ENCODE data around the gene RAPGEF1. TPM values are rescaled to one million over a fixed set of nuclear protein-coding genes. Genes with fewer than 3 reads are reported as not detected.
A peak's percentile ranks its signal among the peaks of the same experiment; 100 is the strongest.

The RAPGEF1 gene
- total and polyA plus RNA-seq, 2 donors (not counting 3 experiments of a cell fraction or from before 2014, with no cell fraction given), result 50.0 to 124 TPM

DNA sequence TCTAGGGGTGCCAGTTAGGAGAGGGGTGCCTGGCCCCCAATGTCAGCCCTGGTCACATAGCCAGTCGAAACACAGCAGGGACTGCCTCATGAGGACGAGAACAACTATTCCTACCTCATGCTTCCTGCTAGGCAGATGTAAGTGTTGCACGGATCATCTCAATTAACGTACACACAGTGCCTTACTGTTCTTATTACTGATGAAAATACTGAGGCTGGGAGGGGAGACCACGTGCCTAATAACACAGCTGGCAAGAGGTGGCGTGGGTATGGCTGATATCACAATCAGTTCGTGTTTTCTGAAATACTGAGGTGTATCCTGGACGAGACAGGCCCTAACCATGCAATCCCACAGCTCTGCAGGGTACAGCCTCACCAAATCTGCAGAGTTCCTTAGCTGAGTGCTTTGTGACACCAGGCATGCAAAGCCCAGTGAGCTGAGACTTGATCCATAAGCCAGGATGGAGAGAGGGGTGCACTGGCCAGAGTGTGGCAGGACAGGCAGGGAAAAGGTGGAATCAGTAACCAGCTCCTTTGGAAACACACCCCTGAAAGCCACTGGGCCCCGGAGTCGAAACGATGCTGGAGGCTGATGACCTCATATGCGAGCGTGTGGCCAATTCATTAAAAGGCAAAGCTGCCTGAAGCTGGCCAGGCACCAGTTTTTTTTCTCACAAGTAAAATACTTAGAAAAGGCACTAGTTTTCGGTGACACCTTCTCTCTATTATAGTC lies 130.6 kb downstream of the RAPGEF1 start:
- TF ChIP-seq CTCF (IDR thresholded peaks at IDR 0.05; ENCODE audit: extremely low read depth in 1 of 2, insufficient read depth in 1 of 2, low read depth in 1 of 2, low read length in 2 of 2), result no peak
- TF ChIP-seq POLR2AphosphoS5 (IDR thresholded peaks at IDR 0.05; ENCODE audit: insufficient read depth, low read depth, low read length), result no peak
- TF ChIP-seq MYC (IDR thresholded peaks at IDR 0.05; ENCODE audit: low read depth, low read length), result no peak
- no peak for TF ChIP-seq GATA2 (IDR thresholded peaks at IDR 0.05; ENCODE audit: insufficient read depth, insufficient read length, low read depth, low read length)
- no peak for TF ChIP-seq EZH2 (IDR thresholded peaks at IDR 0.05; ENCODE audit: borderline replicate concordance, low read depth, low read length, severe bottlenecking)
- TF ChIP-seq POLR2A (IDR thresholded peaks at IDR 0.05; ENCODE audit: low read depth, low read length), result no peak
- TF ChIP-seq, protein P1, sequence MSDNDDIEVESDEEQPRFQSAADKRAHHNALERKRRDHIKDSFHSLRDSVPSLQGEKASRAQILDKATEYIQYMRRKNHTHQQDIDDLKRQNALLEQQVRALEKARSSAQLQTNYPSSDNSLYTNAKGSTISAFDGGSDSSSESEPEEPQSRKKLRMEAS (IDR thresholded peaks at IDR 0.05; ENCODE audit: insufficient read depth, insufficient read length), result no peak
- no peak for TF ChIP-seq JUN (IDR thresholded peaks at IDR 0.05; ENCODE audit: borderline replicate concordance, insufficient read depth, insufficient read length, low read depth)
- TF ChIP-seq FOS (IDR thresholded peaks at IDR 0.05; ENCODE audit: borderline replicate concordance, insufficient read depth, low read length), result no peak
- H2AFZ ChIP-seq (ENCODE audit: low read depth, low read length), result no peak overlapping the region
- no peak overlapping the region for H3K4me3 ChIP-seq (replicated peaks in 1 of 3; ENCODE audit: insufficient read depth in 1 of 3, low read depth in 1 of 3, low read length in 3 of 3)
- H3K4me1 ChIP-seq (ENCODE audit: control insufficient read depth, extremely low read depth, insufficient read depth, low read length), result peaks cover 17% of the 10 kb centered on the region
- BruUV-seq (replicated peaks), result no TSS peak
- peak overlapping the region; percentile 45 for H3K27ac ChIP-seq (ENCODE audit: insufficient read depth, low read depth, low read length)
- no peaks in the 10 kb centered on the region for H3K79me2 ChIP-seq (ENCODE audit: control insufficient read depth, insufficient read depth, low read length)
- H3K27me3 ChIP-seq (ENCODE audit: control insufficient read depth in 2 of 2, insufficient read depth in 2 of 2, low read length in 2 of 2), result no peaks in the 10 kb centered on the region
- intact Hi-C loops (cut with micrococcal nuclease), result loop anchor here (2.0 kb wide), 1 partner anchor 126 kb away; no protein-coding TSS in a partner anchor
- H3K4me2 ChIP-seq (ENCODE audit: insufficient read depth, low read length), result no peak overlapping the region
- no peaks in the 10 kb centered on the region for H3K9me3 ChIP-seq (replicated peaks; ENCODE audit: control insufficient read depth, insufficient read depth, low read length)
- H3K9me1 ChIP-seq (replicated peaks; ENCODE audit: control insufficient read depth, extremely low read depth, insufficient read depth, low read length), result no peaks in the 10 kb centered on the region
- FAIRE-seq (peak; percentile 43), DNase-seq (ENCODE audit: low read depth, low spot score) (peak; percentile 32)
- peak overlapping the region; percentile 58 for H3K9ac ChIP-seq (replicated peaks; ENCODE audit: extremely low read depth, insufficient read depth, low read length)
- peaks cover 0 to 21% of the 10 kb centered on the region in 2 experiments for H3K36me3 ChIP-seq (ENCODE audit: control insufficient read depth in 2 of 2, extremely low read depth in 1 of 2, insufficient read depth in 2 of 2, low read length in 2 of 2)
- H4K20me1 ChIP-seq (replicated peaks; ENCODE audit: control insufficient read depth, extremely low read depth, insufficient read depth, low read length), result no peaks in the 10 kb centered on the region
- POLR2A ChIA-PET, result interaction anchor here (0.5 kb wide), 1 partner anchor 570 kb away, joined by 3 read pairs; no protein-coding TSS in a partner anchor
- dilution Hi-C loops (cut with MboI; ENCODE audit: extremely low pct_ligation_motif_present, low sequenced_read_pairs), result no loop called here
- CTCF ChIA-PET, result interaction anchor here (0.7 to 2.8 kb wide), 15 partner anchors 8 to 146 kb away, joined by 3 to 15 read pairs (median 4); no protein-coding TSS in a partner anchor
